GM20000 (cell line): ENCODE measurements around the gene OLFML2B.

Experiments
- DNase-seq: peaks from one replicate; pipeline ENCODE4 v3.0.0; 2012; ENCODE audit warnings: low spot score
- CTCF ChIP-seq: IDR thresholded peaks from 2 replicates; pipeline ENCODE4 v1.5.1; 2012; ENCODE audit warnings: mild to moderate bottlenecking, control low read depth; ENCODE audit errors: extremely low read depth, missing control alignments

The OLFML2B gene

GRCh38 chr1:161941726-161942436 is 81.8 kb downstream of the OLFML2B start:
- TF ChIP-seq CTCF = no peak
- DNase-seq = no peak

GRCh38 chr1:161940866-161941591 is 82.6 kb downstream of the OLFML2B start:
- no peak for TF ChIP-seq CTCF
- DNase-seq = no peak

GRCh38 chr1:161936786-161937185 is 86.9 kb downstream of the OLFML2B start:
- no peak for TF ChIP-seq CTCF
- DNase-seq = no peak

GRCh38 chr1:161935264-161935663 is 88.4 kb downstream of the OLFML2B start:
- DNase-seq = no peak
- no peak for TF ChIP-seq CTCF

GRCh38 chr1:161933592-161934588 is 89.8 kb downstream of the OLFML2B start:
- no peak for TF ChIP-seq CTCF
- DNase-seq = no peak
